HL-60 (cell line): Measurements from ENCODE around the gene ZCCHC24.

Experiments
- DNase-seq, 2 experiments: peaks; one replicate each; pipeline ENCODE4 v3.0.0-alpha.2; 2010 to 2020; ENCODE audit warnings: low read depth in 1 of 2, low spot score in 1 of 2
- H3K27ac ChIP-seq: fragments of 250-450 bp; sonication (Bioruptor Pico); replicated peaks from 2 replicates; pipeline ENCODE4 v1.5.1; 2020; ENCODE audit warnings: mild to moderate bottlenecking, moderate library complexity
- H3K27me3 ChIP-seq: fragments of 250-450 bp; sonication (Bioruptor Pico); 2 replicates; pipeline ENCODE4 v1.5.1; 2021; ENCODE audit warnings: mild to moderate bottlenecking, moderate library complexity; ENCODE audit not compliant: insufficient read depth, poor library complexity, severe bottlenecking
- H3K4me3 ChIP-seq: replicated peaks from 2 replicates; pipeline ENCODE4 v1.5.1; 2011; ENCODE audit warnings: mild to moderate bottlenecking, control low read depth, low read length; ENCODE audit not compliant: insufficient read depth
- CTCF ChIP-seq: IDR thresholded peaks from one replicate; pipeline ENCODE4 v1.5.1; 2011; ENCODE audit warnings: low read length, control low read depth, inconsistent platforms; ENCODE audit not compliant: insufficient read depth
- GABPA ChIP-seq: IDR thresholded peaks from 2 replicates; pipeline ENCODE4 v1.6.1; 2012; ENCODE audit warnings: low read depth
- POLR2AphosphoS5 ChIP-seq: IDR thresholded peaks from 2 replicates; pipeline ENCODE4 v1.6.1; 2012; ENCODE audit warnings: low read depth
- SPI1 ChIP-seq: IDR thresholded peaks from 2 replicates; pipeline ENCODE4 v1.6.1; 2012; ENCODE audit warnings: low read depth, mild to moderate bottlenecking, borderline replicate concordance
- TF ChIP-seq, protein P1 (sequence below): IDR thresholded peaks from 2 replicates; pipeline ENCODE4 v1.6.1; 2012; ENCODE audit warnings: low read depth; ENCODE audit not compliant: insufficient replicate concordance

ZCCHC24 gene

GRCh38 chr10:79470096-79470495 lies 24.7 kb upstream of the ZCCHC24 start:
- H3K27me3 ChIP-seq = no peaks in the 10 kb centered on the region
- H3K4me3 ChIP-seq = no peak overlapping the region
- H3K27ac ChIP-seq = no peak overlapping the region
- DNase-seq = no peak
- TF ChIP-seq CTCF (no peak), POLR2AphosphoS5 (no peak), GABPA (no peak), SPI1 (no peak)
- TF ChIP-seq, protein P1, sequence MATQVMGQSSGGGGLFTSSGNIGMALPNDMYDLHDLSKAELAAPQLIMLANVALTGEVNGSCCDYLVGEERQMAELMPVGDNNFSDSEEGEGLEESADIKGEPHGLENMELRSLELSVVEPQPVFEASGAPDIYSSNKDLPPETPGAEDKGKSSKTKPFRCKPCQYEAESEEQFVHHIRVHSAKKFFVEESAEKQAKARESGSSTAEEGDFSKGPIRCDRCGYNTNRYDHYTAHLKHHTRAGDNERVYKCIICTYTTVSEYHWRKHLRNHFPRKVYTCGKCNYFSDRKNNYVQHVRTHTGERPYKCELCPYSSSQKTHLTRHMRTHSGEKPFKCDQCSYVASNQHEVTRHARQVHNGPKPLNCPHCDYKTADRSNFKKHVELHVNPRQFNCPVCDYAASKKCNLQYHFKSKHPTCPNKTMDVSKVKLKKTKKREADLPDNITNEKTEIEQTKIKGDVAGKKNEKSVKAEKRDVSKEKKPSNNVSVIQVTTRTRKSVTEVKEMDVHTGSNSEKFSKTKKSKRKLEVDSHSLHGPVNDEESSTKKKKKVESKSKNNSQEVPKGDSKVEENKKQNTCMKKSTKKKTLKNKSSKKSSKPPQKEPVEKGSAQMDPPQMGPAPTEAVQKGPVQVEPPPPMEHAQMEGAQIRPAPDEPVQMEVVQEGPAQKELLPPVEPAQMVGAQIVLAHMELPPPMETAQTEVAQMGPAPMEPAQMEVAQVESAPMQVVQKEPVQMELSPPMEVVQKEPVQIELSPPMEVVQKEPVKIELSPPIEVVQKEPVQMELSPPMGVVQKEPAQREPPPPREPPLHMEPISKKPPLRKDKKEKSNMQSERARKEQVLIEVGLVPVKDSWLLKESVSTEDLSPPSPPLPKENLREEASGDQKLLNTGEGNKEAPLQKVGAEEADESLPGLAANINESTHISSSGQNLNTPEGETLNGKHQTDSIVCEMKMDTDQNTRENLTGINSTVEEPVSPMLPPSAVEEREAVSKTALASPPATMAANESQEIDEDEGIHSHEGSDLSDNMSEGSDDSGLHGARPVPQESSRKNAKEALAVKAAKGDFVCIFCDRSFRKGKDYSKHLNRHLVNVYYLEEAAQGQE = no peak

DNA sequence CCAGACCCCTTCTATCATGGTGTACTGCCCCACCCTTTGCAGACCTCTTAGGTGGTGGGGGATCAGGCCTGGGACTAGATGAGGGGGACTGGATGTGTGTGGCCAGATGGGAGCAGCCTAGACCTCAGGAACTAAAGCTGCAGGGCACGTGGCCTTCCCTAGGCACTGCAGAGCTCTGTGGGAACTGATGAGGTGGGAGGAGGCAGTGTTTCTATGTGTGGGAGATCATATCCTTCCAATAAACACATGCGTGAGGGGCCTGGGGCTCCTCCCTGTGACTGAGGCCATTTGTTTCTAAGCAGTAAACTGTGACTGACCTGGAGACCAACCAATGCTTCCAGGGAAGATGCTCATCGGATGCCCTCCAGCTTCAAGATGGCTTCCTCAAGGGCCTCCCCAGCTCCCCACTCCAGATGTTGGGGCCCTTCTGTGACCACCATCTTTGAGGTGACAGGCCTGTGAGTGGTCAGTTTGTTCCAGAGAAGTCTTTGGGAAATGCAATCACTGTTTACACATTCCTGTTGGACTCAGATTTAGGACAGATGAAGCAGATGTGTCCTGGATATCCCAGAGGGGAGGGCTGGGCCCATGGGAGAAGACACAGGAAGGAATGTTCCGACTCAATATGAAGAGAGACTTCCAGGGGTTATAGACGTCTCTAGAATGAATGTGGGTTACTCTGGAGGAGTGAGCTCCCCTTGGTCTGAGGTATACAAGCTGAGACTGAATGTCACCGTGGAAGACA lies 23.6 kb upstream of the ZCCHC24 start:
- no peak for DNase-seq
- TF ChIP-seq GABPA (no peak), CTCF (no peak), POLR2AphosphoS5 (no peak), SPI1 (no peak)
- TF ChIP-seq, protein P1 = no peak
- H3K27ac ChIP-seq = no peak overlapping the region; the same call in 1 of the 2 replicates

GRCh38 chr10:79468015-79468560 lies 22.7 kb upstream of the ZCCHC24 start:
- TF ChIP-seq CTCF (no peak), GABPA (no peak), SPI1 (no peak), POLR2AphosphoS5 (no peak)
- TF ChIP-seq, protein P1 = peak; percentile 26
- no peaks in the 10 kb centered on the region for H3K27me3 ChIP-seq
- peak overlapping the region; percentile 76 for H3K27ac ChIP-seq
- no peak for DNase-seq
- H3K4me3 ChIP-seq = no peak overlapping the region

More for the DNA sequence above, 23.6 kb upstream of the ZCCHC24 start:
- no peaks in the 10 kb centered on the region for H3K27me3 ChIP-seq
- no peak overlapping the region for H3K4me3 ChIP-seq
